ENCODE results near the gene FAM200A. TPM values are rescaled to one million over a fixed set of nuclear protein-coding genes. Genes with fewer than 3 reads are reported as not detected.

FAM200A gene
- total and polyA plus RNA-seq, 2 of the 4 experiments (the other 2 are of a cell fraction) = 5.9 to 6.0 TPM

DNA sequence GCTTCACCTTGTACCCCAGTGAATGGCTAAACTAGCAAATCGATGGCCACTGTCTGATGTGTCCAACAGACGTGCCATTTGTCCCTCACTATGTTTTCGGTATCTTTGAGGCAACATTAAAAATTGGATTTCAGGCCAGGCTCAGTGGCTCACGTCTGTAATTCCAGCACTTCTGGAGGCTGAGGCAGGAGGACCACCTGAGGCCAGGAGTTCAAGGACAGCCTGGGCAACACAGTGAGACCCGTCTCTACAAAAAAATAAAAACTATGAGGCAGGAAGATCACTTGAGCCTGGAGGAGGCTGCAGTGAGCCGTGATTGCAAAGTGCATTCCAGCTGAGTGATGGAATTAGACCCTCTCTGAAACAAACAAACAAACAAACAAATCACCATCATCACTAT is 8.0 kb downstream of the FAM200A start:
- no peaks in the 10 kb centered on the region for H3K9me1 ChIP-seq (ENCODE audit: insufficient read depth, low read length)
- no peak overlapping the region for H3K9ac ChIP-seq (ENCODE audit: low read depth, low read length)
- H3K36me3 ChIP-seq (ENCODE audit: control insufficient read depth, insufficient read depth, low read length) = peaks cover 19% of the 10 kb centered on the region
- BruUV-seq (replicated peaks) = no TSS peak
- H2AK5ac ChIP-seq (ENCODE audit: low read depth, low read length) = no peak overlapping the region
- H3K4me3 ChIP-seq (ENCODE audit: insufficient read depth, low read depth, low read length) = no peak overlapping the region
- no peaks in the 10 kb centered on the region for H3K4me1 ChIP-seq (ENCODE audit: control insufficient read depth, insufficient read depth, low read length)
- no peak overlapping the region for H3K18ac ChIP-seq (ENCODE audit: low read depth, low read length)
- no peak overlapping the region for H2AK9ac ChIP-seq (replicated peaks; ENCODE audit: low read depth, low read length, poor library complexity)
- no peak overlapping the region for H2BK5ac ChIP-seq (ENCODE audit: low read depth, low read length, poor library complexity, severe bottlenecking)
- H4K91ac ChIP-seq (ENCODE audit: insufficient read depth, low read depth, low read length) = no peak overlapping the region
- ChIA-PET CTCF (no interaction called here), POLR2A (ENCODE audit: unreplicated experiment) (no interaction called here)
- no peaks in the 10 kb centered on the region; a peak in 2 of 4 replicates for H3K79me1 ChIP-seq (ENCODE audit: low read depth in 1 of 2, low read length in 2 of 2)
- dilution Hi-C loops (cut with HindIII; ENCODE audit: low sequenced_read_pairs, unreplicated experiment) = no loop called here
- no peak overlapping the region for H3K4me2 ChIP-seq (ENCODE audit: low read depth, low read length)
- H2BK15ac ChIP-seq (ENCODE audit: low read depth, low read length) = no peak overlapping the region
- no peak overlapping the region for H3K14ac ChIP-seq (replicated peaks; ENCODE audit: low read depth, low read length)
- intact Hi-C loops (cut with micrococcal nuclease) = no loop called here
- TF ChIP-seq, protein P1, sequence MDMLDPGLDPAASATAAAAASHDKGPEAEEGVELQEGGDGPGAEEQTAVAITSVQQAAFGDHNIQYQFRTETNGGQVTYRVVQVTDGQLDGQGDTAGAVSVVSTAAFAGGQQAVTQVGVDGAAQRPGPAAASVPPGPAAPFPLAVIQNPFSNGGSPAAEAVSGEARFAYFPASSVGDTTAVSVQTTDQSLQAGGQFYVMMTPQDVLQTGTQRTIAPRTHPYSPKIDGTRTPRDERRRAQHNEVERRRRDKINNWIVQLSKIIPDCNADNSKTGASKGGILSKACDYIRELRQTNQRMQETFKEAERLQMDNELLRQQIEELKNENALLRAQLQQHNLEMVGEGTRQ (IDR thresholded peaks at IDR 0.05; ENCODE audit: low read depth, low read length) = no peak
- no peak for TF ChIP-seq CHD1 (IDR thresholded peaks at IDR 0.05; ENCODE audit: low read depth, low read length)
- no peak for TF ChIP-seq POLR2A (IDR thresholded peaks at IDR 0.05; ENCODE audit: low read depth, low read length)
- TF ChIP-seq MXI1 (IDR thresholded peaks at IDR 0.05; ENCODE audit: borderline replicate concordance, low read depth, low read length) = no peak
- TF ChIP-seq MAZ (IDR thresholded peaks at IDR 0.05; ENCODE audit: borderline replicate concordance, low read depth, low read length) = no peak
- no peak overlapping the region for H4K8ac ChIP-seq (ENCODE audit: low read depth in 2 of 2, low read length in 2 of 2)
- 98% methylated on average over 4 of the region's 6 CpGs; no CpG with 5 or more reads in 1 of the 2 experiments for WGBS, 2 experiments (ENCODE audit: extremely low coverage in 2 of 2, insufficient read length in 1 of 2)
- no peak overlapping the region for H2AFZ ChIP-seq (replicated peaks; ENCODE audit: low read length, poor library complexity)
- H3K9me3 ChIP-seq (ENCODE audit: control insufficient read depth, insufficient read depth, low read length) = peaks cover 49% of the 10 kb centered on the region
- H2BK120ac ChIP-seq (ENCODE audit: low read depth, low read length) = no peak overlapping the region
- no peak overlapping the region for H3K23ac ChIP-seq (ENCODE audit: low read depth, low read length)
- DNase-seq (no peak), ATAC-seq (ENCODE audit: low read depth) (no peak)
- H3K4ac ChIP-seq (ENCODE audit: low read depth, low read length) = no peak overlapping the region
- H3K56ac ChIP-seq (ENCODE audit: extremely low read depth, insufficient read depth, low read length) = no peak overlapping the region
- no peak overlapping the region for H3K27ac ChIP-seq (ENCODE audit: insufficient read depth, low read length)
- no peaks in the 10 kb centered on the region for H4K20me1 ChIP-seq (ENCODE audit: insufficient read depth, low read length)
- H3K27me3 ChIP-seq (ENCODE audit: control insufficient read depth, insufficient read depth, low read length) = no peaks in the 10 kb centered on the region
- H4K5ac ChIP-seq (ENCODE audit: low read depth, low read length) = no peak overlapping the region
- H2BK20ac ChIP-seq (ENCODE audit: low read depth, low read length) = no peak overlapping the region
- in situ Hi-C loops (cut with MboI; ENCODE audit: low sequenced_read_pairs) = no loop called here

Measured in IMR-90 (cell line).